Peyer's patch (tissue), 4 donors: ENCODE measurements around the gene CBX4. TPM values are rescaled to one million over a fixed set of nuclear protein-coding genes. Genes with fewer than 3 reads are reported as not detected.

ENCODE experiments used
- DNase-seq, 3 donors: peaks; one replicate each; pipeline ENCODE4 v3.0.0-alpha.2; 2017 to 2019
- H3K27ac ChIP-seq, 4 donors: fragments of 200-600 bp; sonication (generic); one replicate each; pipeline ENCODE4 v1.5.1; 2016 to 2019
- H3K27me3 ChIP-seq, 2 donors: fragments of 200-600 bp; sonication (generic); one replicate each; pipeline ENCODE4 v1.5.1; 2019
- H3K36me3 ChIP-seq, 3 donors: fragments of 200-600 bp; sonication (generic); one replicate each; pipeline ENCODE4 v1.5.1; 2016 to 2019
- H3K4me1 ChIP-seq, 4 donors: fragments of 200-600 bp; sonication (generic); one replicate each; pipeline ENCODE4 v1.5.1; 2016 to 2019
- H3K4me3 ChIP-seq, 4 donors: fragments of 200-600 bp; sonication (generic); 1 replicate in 3 of 4; 2 replicates in 1 of 4; pipeline ENCODE4 v1.5.1; 2016 to 2019; ENCODE audit warnings: mild to moderate bottlenecking in 1 of 4
- H3K9me3 ChIP-seq, 4 donors: fragments of 200-600 bp; sonication (generic); one replicate each; pipeline ENCODE4 v1.5.1; 2016 to 2019; ENCODE audit warnings: mild to moderate bottlenecking in 1 of 4
- CTCF ChIP-seq, 6 experiments: fragments of 450-650 bp in 4 of 6; fragments of 200-600 bp in 2 of 6; sonication (generic) in 1 of 6; IDR thresholded peaks; one replicate each; pipeline ENCODE4 v1.5.1; 2017 to 2019; ENCODE audit warnings: antibody characterized with exemption in 6 of 6, mild to moderate bottlenecking in 3 of 6, moderate library complexity in 1 of 6
- POLR2A ChIP-seq, 2 donors: fragments of 450-650 bp; IDR thresholded peaks; one replicate each; pipeline ENCODE4 v1.5.1; 2017; ENCODE audit warnings: antibody characterized with exemption in 2 of 2, mild to moderate bottlenecking in 2 of 2, moderate library complexity in 2 of 2
- total RNA-seq, 4 donors: library from RNA; depleted of rRNA; stranded (reverse); fragments of >200 nt; gene quantifications; one replicate each; pipeline ENCODE4 v1.1.0, GENCODE V29; 2016

CBX4 gene
- total RNA-seq, 4 donors from 2014 or later: 4.9 to 19.0 (median 12.3) TPM

GRCh38 chr17:79788989-79789942 is 50.0 kb downstream of the CBX4 start:
- no peak for DNase-seq
- Histone ChIP-seq H3K27ac (no peak overlapping the region), H3K36me3 (no peaks in the 10 kb centered on the region), H3K27me3 (peaks cover 3 to 45% of the 10 kb centered on the region in 2 donors), H3K4me3 (peak overlapping the region in 2 of 4 donors; percentile 10 to 29), H3K9me3 (no peaks in the 10 kb centered on the region), H3K4me1 (peaks cover 0 to 22% (median 13%) of the 10 kb centered on the region in 4 donors)
- TF ChIP-seq POLR2A (IDR thresholded peaks at IDR 0.05) (no peak), CTCF (IDR thresholded peaks at IDR 0.05) (no peak)

- TF ChIP-seq CTCF (IDR thresholded peaks at IDR 0.05) (no peak), POLR2A (IDR thresholded peaks at IDR 0.05) (no peak)
- Histone ChIP-seq H3K27ac (no peak overlapping the region), H3K9me3 (no peaks in the 10 kb centered on the region), H3K27me3 (peaks cover 3 to 45% of the 10 kb centered on the region in 2 donors), H3K4me3 (no peak overlapping the region), H3K4me1 (peaks cover 0 to 20% (median 13%) of the 10 kb centered on the region in 4 donors), H3K36me3 (no peaks in the 10 kb centered on the region)
- no peak for DNase-seq
Observed at GRCh38 chr17:79788455-79788854, 50.8 kb downstream of the CBX4 start.

GRCh38 chr17:79786930-79787643 is 52.2 kb downstream of the CBX4 start:
- no peaks in the 10 kb centered on the region for H3K36me3 ChIP-seq
- H3K4me3 ChIP-seq: no peak overlapping the region
- DNase-seq: no peak
- no peaks in the 10 kb centered on the region for H3K9me3 ChIP-seq
- peaks cover 3 to 36% of the 10 kb centered on the region in 2 donors for H3K27me3 ChIP-seq
- H3K27ac ChIP-seq: no peak overlapping the region
- TF ChIP-seq CTCF (IDR thresholded peaks at IDR 0.05) (no peak), POLR2A (IDR thresholded peaks at IDR 0.05) (no peak)
- H3K4me1 ChIP-seq: peaks cover 0 to 17% (median 13%) of the 10 kb centered on the region in 4 donors

GRCh38 chr17:79785900-79786810 is 53.1 kb downstream of the CBX4 start:
- no peak overlapping the region for H3K4me3 ChIP-seq
- no peak for DNase-seq
- H3K36me3 ChIP-seq: no peaks in the 10 kb centered on the region
- no peak overlapping the region for H3K27ac ChIP-seq
- TF ChIP-seq POLR2A (IDR thresholded peaks at IDR 0.05): no peak
- TF ChIP-seq CTCF (IDR thresholded peaks at IDR 0.05): no peak
- peaks cover 3 to 29% of the 10 kb centered on the region in 2 donors for H3K27me3 ChIP-seq
- no peaks in the 10 kb centered on the region for H3K9me3 ChIP-seq
- H3K4me1 ChIP-seq: peaks cover 0 to 17% (median 11%) of the 10 kb centered on the region in 4 donors
